ENCODE measurements around the gene STXBP3.

DNA sequence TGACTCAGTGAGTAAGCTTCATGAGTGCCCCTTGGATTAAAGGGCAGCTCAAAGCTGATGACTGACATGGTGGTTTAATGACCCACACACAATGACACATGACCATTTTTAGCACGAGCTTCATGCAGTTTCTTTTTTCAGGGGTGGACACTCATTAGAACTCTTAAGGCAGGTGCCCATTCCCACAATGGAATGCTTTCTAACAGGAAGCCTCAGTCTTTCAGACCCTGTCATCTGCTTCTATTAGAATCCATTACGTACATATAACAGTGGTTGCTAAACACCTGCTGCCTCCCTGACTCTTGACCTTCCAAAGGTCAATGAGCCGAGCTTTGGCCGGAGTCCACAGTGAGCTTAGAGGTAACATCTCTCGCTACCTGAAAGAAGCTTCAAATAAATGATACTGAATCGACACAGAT lies 83.0 kb downstream of the STXBP3 start:
- TF ChIP-seq, protein P1, sequence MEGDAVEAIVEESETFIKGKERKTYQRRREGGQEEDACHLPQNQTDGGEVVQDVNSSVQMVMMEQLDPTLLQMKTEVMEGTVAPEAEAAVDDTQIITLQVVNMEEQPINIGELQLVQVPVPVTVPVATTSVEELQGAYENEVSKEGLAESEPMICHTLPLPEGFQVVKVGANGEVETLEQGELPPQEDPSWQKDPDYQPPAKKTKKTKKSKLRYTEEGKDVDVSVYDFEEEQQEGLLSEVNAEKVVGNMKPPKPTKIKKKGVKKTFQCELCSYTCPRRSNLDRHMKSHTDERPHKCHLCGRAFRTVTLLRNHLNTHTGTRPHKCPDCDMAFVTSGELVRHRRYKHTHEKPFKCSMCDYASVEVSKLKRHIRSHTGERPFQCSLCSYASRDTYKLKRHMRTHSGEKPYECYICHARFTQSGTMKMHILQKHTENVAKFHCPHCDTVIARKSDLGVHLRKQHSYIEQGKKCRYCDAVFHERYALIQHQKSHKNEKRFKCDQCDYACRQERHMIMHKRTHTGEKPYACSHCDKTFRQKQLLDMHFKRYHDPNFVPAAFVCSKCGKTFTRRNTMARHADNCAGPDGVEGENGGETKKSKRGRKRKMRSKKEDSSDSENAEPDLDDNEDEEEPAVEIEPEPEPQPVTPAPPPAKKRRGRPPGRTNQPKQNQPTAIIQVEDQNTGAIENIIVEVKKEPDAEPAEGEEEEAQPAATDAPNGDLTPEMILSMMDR (IDR thresholded peaks at IDR 0.05), result no peak
- TF ChIP-seq RAD21 (IDR thresholded peaks at IDR 0.05; ENCODE audit: low read length), result no peak
- TF ChIP-seq POLR2AphosphoS5 (IDR thresholded peaks at IDR 0.05; ENCODE audit: low read depth, low read length), result no peak
- TF ChIP-seq, protein P2, sequence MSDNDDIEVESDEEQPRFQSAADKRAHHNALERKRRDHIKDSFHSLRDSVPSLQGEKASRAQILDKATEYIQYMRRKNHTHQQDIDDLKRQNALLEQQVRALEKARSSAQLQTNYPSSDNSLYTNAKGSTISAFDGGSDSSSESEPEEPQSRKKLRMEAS (IDR thresholded peaks at IDR 0.05; ENCODE audit: low read depth), result no peak
- no peak for TF ChIP-seq NRF1 (IDR thresholded peaks at IDR 0.05; ENCODE audit: low read depth, low read length)
- TF ChIP-seq SIN3A (IDR thresholded peaks at IDR 0.05; ENCODE audit: borderline replicate concordance, low read depth, low read length), result no peak
- TF ChIP-seq YY1 (IDR thresholded peaks at IDR 0.05; ENCODE audit: low read depth), result no peak
- TF ChIP-seq TAF1 (IDR thresholded peaks at IDR 0.05; ENCODE audit: borderline replicate concordance, low read depth, low read length), result no peak
- no peak for TF ChIP-seq TEAD4 (IDR thresholded peaks at IDR 0.05; ENCODE audit: borderline replicate concordance, insufficient read depth)
- TF ChIP-seq EP300 (IDR thresholded peaks at IDR 0.05; ENCODE audit: borderline replicate concordance in 1 of 2, low read depth in 1 of 2, low read length in 1 of 2), result no peak
- TF ChIP-seq EZH2phosphoT487 (IDR thresholded peaks at IDR 0.05; ENCODE audit: borderline replicate concordance, low read depth), result no peak
- TF ChIP-seq, protein P3, sequence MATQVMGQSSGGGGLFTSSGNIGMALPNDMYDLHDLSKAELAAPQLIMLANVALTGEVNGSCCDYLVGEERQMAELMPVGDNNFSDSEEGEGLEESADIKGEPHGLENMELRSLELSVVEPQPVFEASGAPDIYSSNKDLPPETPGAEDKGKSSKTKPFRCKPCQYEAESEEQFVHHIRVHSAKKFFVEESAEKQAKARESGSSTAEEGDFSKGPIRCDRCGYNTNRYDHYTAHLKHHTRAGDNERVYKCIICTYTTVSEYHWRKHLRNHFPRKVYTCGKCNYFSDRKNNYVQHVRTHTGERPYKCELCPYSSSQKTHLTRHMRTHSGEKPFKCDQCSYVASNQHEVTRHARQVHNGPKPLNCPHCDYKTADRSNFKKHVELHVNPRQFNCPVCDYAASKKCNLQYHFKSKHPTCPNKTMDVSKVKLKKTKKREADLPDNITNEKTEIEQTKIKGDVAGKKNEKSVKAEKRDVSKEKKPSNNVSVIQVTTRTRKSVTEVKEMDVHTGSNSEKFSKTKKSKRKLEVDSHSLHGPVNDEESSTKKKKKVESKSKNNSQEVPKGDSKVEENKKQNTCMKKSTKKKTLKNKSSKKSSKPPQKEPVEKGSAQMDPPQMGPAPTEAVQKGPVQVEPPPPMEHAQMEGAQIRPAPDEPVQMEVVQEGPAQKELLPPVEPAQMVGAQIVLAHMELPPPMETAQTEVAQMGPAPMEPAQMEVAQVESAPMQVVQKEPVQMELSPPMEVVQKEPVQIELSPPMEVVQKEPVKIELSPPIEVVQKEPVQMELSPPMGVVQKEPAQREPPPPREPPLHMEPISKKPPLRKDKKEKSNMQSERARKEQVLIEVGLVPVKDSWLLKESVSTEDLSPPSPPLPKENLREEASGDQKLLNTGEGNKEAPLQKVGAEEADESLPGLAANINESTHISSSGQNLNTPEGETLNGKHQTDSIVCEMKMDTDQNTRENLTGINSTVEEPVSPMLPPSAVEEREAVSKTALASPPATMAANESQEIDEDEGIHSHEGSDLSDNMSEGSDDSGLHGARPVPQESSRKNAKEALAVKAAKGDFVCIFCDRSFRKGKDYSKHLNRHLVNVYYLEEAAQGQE (IDR thresholded peaks at IDR 0.05; ENCODE audit: low read depth, low read length), result no peak
- TF ChIP-seq JUND (IDR thresholded peaks at IDR 0.05), result no peak
